Hepatocyte (in vitro differentiated cells): Measurements from ENCODE around the gene ZBTB5. TPM values are rescaled to one million over a fixed set of nuclear protein-coding genes. Genes with fewer than 3 reads are reported as not detected.

Source experiments
- DNase-seq: peaks from one replicate; pipeline ENCODE4 v3.0.0-alpha.2; 2016; ENCODE audit warnings: low spot score
- H2AFZ ChIP-seq: fragments of 200-600 bp; sonication (generic); 2 replicates; pipeline ENCODE4 v1.6.0; 2016; ENCODE audit warnings: antibody characterized with exemption, mild to moderate bottlenecking
- H3K27ac ChIP-seq: fragments of 200-600 bp; sonication (generic); 2 replicates; pipeline ENCODE4 v1.5.1; 2016; ENCODE audit warnings: mild to moderate bottlenecking
- H3K27me3 ChIP-seq: fragments of 200-600 bp; sonication (generic); 2 replicates; pipeline ENCODE4 v1.6.1; 2016
- H3K36me3 ChIP-seq: fragments of 200-600 bp; sonication (generic); replicated peaks from 2 replicates; pipeline ENCODE4 v1.5.1; 2016; ENCODE audit warnings: low read depth; ENCODE audit not compliant: insufficient read depth
- H3K4me1 ChIP-seq: fragments of 200-600 bp; sonication (generic); 2 replicates; pipeline ENCODE4 v1.5.1; 2016; ENCODE audit warnings: mild to moderate bottlenecking, moderate library complexity; ENCODE audit not compliant: insufficient read depth
- H3K4me2 ChIP-seq: fragments of 200-600 bp; sonication (generic); 2 replicates; pipeline ENCODE4 v1.6.0; 2016
- H3K4me3 ChIP-seq: fragments of 200-600 bp; sonication (generic); 2 replicates; pipeline ENCODE4 v1.5.1; 2016; ENCODE audit warnings: mild to moderate bottlenecking
- H3K79me2 ChIP-seq: fragments of 200-600 bp; sonication (generic); 2 replicates; pipeline ENCODE4 v1.6.0; 2017; ENCODE audit warnings: mild to moderate bottlenecking
- H3K9me2 ChIP-seq: fragments of 200-600 bp; sonication (generic); replicated peaks from 2 replicates; pipeline ENCODE4 v1.6.0; 2017; ENCODE audit warnings: mild to moderate bottlenecking; ENCODE audit not compliant: insufficient read depth
- H3K9me3 ChIP-seq: fragments of 200-600 bp; sonication (generic); 2 replicates; pipeline ENCODE4 v1.5.1; 2016; ENCODE audit warnings: low read depth, mild to moderate bottlenecking
- H4K20me1 ChIP-seq: fragments of 200-600 bp; sonication (generic); 2 replicates; pipeline ENCODE4 v1.6.0; 2016; ENCODE audit warnings: mild to moderate bottlenecking; ENCODE audit not compliant: insufficient read depth, poor library complexity, severe bottlenecking
- CTCF ChIP-seq: fragments of 200-600 bp; sonication (generic); IDR thresholded peaks from 2 replicates; pipeline ENCODE4 v1.5.1; 2016; ENCODE audit warnings: antibody characterized with exemption, mild to moderate bottlenecking; ENCODE audit not compliant: poor library complexity
- EZH2 ChIP-seq: fragments of 200-600 bp; sonication (generic); IDR thresholded peaks from 2 replicates; pipeline ENCODE4 v1.6.1; 2016; ENCODE audit warnings: antibody characterized with exemption, mild to moderate bottlenecking, borderline replicate concordance
- EZH2phosphoT487 ChIP-seq: fragments of 200-600 bp; sonication (generic); IDR thresholded peaks from one replicate; pipeline ENCODE4 v1.6.1; 2018; ENCODE audit warnings: antibody characterized with exemption, mild to moderate bottlenecking, low read depth, moderate library complexity; ENCODE audit not compliant: unreplicated experiment, severe bottlenecking
- WGBS: methylation state at CpG from one replicate; pipeline ENCODE4 v1.1.6; 2016; ENCODE audit warnings: low lambda C conversion rate; ENCODE audit errors: missing lambda C conversion rate; 5-methylcytosine and 5-hydroxymethylcytosine counted together
- polyA plus RNA-seq: library from polyadenylated mRNA; unstranded; fragments of >200 nt; fragmentation: Nextera tagmentation; extraction: Ambion mirVana; gene quantifications from 2 replicates; pipeline ENCODE4 v1.2.1, GENCODE V29; 2016
- total RNA-seq: library from RNA; depleted of rRNA; stranded (reverse); fragments of >200 nt; gene quantifications from 2 replicates; pipeline ENCODE4 v1.2.3, GENCODE V29; 2014

Gene ZBTB5
- total and polyA plus RNA-seq, 2 experiments from 2014 or later: 3.8 to 21.8 TPM

DNA sequence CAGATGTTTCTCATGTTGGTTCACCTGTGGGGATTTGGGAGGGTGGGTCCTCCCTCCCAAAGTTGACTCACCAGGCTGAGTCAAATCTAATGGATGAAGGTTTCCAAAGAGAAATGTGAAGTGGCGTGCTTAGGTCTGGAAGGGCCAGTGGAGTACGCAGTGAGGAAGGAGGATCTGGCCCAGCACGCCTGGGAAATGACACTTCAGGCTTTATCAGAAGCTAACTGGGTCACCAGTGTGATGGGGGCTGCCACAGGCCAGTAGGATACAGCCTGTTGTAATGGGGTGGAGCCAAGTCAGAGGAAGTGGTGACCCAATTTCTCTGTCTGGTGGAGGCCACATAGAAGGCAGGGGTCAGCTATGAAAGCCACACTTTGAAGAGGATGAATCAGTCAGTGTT lies 38.5 kb upstream of the ZBTB5 start:
- no peak for DNase-seq
- Histone ChIP-seq H4K20me1 (no peaks in the 10 kb centered on the region), H3K79me2 (no peaks in the 10 kb centered on the region), H3K4me2 (no peak overlapping the region), H3K4me3 (no peak overlapping the region), H3K27ac (no peak overlapping the region), H3K4me1 (no peaks in the 10 kb centered on the region), H3K27me3 (no peaks in the 10 kb centered on the region), H3K36me3 (no peaks in the 10 kb centered on the region), H2AFZ (no peak overlapping the region), H3K9me2 (no peaks in the 10 kb centered on the region), H3K9me3 (no peaks in the 10 kb centered on the region)
- no peak for TF ChIP-seq EZH2phosphoT487
- no peak for TF ChIP-seq EZH2
- no peak for TF ChIP-seq CTCF
- WGBS: 98% methylated on average over 3 of the region's 3 CpGs

GRCh38 chr9:37501957-37502596 lies 36.8 kb upstream of the ZBTB5 start:
- no peaks in the 10 kb centered on the region for H4K20me1 ChIP-seq
- H2AFZ ChIP-seq: no peak overlapping the region
- no peak for DNase-seq
- TF ChIP-seq EZH2: no peak
- no peak for TF ChIP-seq EZH2phosphoT487
- no peak for TF ChIP-seq CTCF
- H3K9me2 ChIP-seq: no peaks in the 10 kb centered on the region
- H3K9me3 ChIP-seq: no peaks in the 10 kb centered on the region
- no peaks in the 10 kb centered on the region for H3K27me3 ChIP-seq
- no peak overlapping the region for H3K4me3 ChIP-seq
- no peaks in the 10 kb centered on the region for H3K4me1 ChIP-seq
- H3K36me3 ChIP-seq: no peaks in the 10 kb centered on the region
- H3K4me2 ChIP-seq: no peak overlapping the region
- no peaks in the 10 kb centered on the region for H3K79me2 ChIP-seq
- 66% methylated on average over 2 of the region's 2 CpGs for WGBS
- no peak overlapping the region for H3K27ac ChIP-seq

- Histone ChIP-seq H3K4me3 (no peak overlapping the region), H4K20me1 (no peaks in the 10 kb centered on the region), H3K4me1 (no peaks in the 10 kb centered on the region), H3K9me3 (no peaks in the 10 kb centered on the region), H3K36me3 (no peaks in the 10 kb centered on the region), H3K27me3 (no peaks in the 10 kb centered on the region), H3K27ac (no peak overlapping the region), H3K9me2 (no peaks in the 10 kb centered on the region), H3K79me2 (no peaks in the 10 kb centered on the region), H3K4me2 (no peak overlapping the region), H2AFZ (no peak overlapping the region)
- WGBS: 88% methylated on average over 6 of the region's 6 CpGs
- DNase-seq: no peak
- TF ChIP-seq CTCF (no peak), EZH2 (no peak), EZH2phosphoT487 (no peak)
Measured at GRCh38 chr9:37499297-37499696, 34.0 kb upstream of the ZBTB5 start.
